OCI-LY7 (cell line): ENCODE results near the gene THSD7B. TPM values are rescaled to one million over a fixed set of nuclear protein-coding genes. Genes with fewer than 3 reads are reported as not detected.

ENCODE experiments used
- BruUV-seq: library from RNA; stranded (reverse); fragments of 400-500 nt; replicated peaks from 2 replicates; lab custom pipeline; 2021; lab: Mats Ljungman, UMichigan
- CTCF ChIA-PET: fragments of 300-600 bp; sonication (Branson Sonifier 250); formaldehyde crosslinking; loops from one replicate; lab custom pipeline; 2022; ENCODE audit warnings: antibody characterized with exemption; ENCODE audit not compliant: unreplicated experiment; lab: Charles Lee
- POLR2A ChIA-PET: fragments of 300-600 bp; sonication (Branson Sonifier 250); formaldehyde crosslinking; loops from one replicate; lab custom pipeline; 2022; ENCODE audit warnings: antibody characterized with exemption; lab: Charles Lee
- DNase-seq: peaks from one replicate; pipeline ENCODE4 v3.0.0-alpha.2; 2015; ENCODE audit warnings: low spot score
- H2AFZ ChIP-seq: fragments of 200-600 bp; sonication (generic), shearing (Covaris generic); 2 replicates; pipeline ENCODE4 v1.6.1; 2014; ENCODE audit warnings: mild to moderate bottlenecking, antibody characterized with exemption, low read length, moderate library complexity
- H3K27ac ChIP-seq: fragments of 200-600 bp; sonication (generic); 2 replicates; pipeline ENCODE4 v1.5.1; 2014; ENCODE audit warnings: mixed run types, low read depth, mild to moderate bottlenecking, moderate library complexity, low read length, inconsistent platforms; ENCODE audit not compliant: poor library complexity, severe bottlenecking
- H3K36me3 ChIP-seq: fragments of 200-600 bp; sonication (generic); 2 replicates; pipeline ENCODE4 v1.6.1; 2014; ENCODE audit warnings: mild to moderate bottlenecking, antibody characterized with exemption, low read length, moderate library complexity, mixed read lengths; ENCODE audit not compliant: insufficient read depth
- H3K4me1 ChIP-seq: fragments of 200-600 bp; sonication (generic); 2 replicates; pipeline ENCODE4 v1.5.1; 2014; ENCODE audit warnings: mild to moderate bottlenecking, low read length; ENCODE audit not compliant: insufficient read depth, poor library complexity, severe bottlenecking
- H3K4me2 ChIP-seq: fragments of 200-600 bp; sonication (generic); 2 replicates; pipeline ENCODE4 v1.6.1; 2014; ENCODE audit warnings: mild to moderate bottlenecking, low read length
- H3K4me3 ChIP-seq: fragments of 200-600 bp; sonication (generic); 2 replicates; pipeline ENCODE4 v1.5.1; 2014; ENCODE audit warnings: mild to moderate bottlenecking, low read depth, low read length; ENCODE audit not compliant: poor library complexity, severe bottlenecking
- H3K79me2 ChIP-seq: fragments of 200-600 bp; sonication (generic); 2 replicates; pipeline ENCODE4 v1.6.1; 2016; ENCODE audit warnings: low read depth, mild to moderate bottlenecking, low read length, moderate library complexity, mixed read lengths; ENCODE audit not compliant: insufficient read depth
- H3K9me2 ChIP-seq: fragments of 200-600 bp; sonication (generic); 2 replicates; pipeline ENCODE4 v1.6.1; 2016; ENCODE audit warnings: mild to moderate bottlenecking, low read length, mixed read lengths; ENCODE audit not compliant: insufficient read depth
- H3K9me3 ChIP-seq: fragments of 200-600 bp; sonication (generic); 2 replicates; pipeline ENCODE4 v1.6.1; 2014; ENCODE audit warnings: mild to moderate bottlenecking, mixed run types, low read length, mixed read lengths
- H4K20me1 ChIP-seq: fragments of 200-600 bp; sonication (generic); 2 replicates; pipeline ENCODE4 v1.6.1; 2014; ENCODE audit warnings: mild to moderate bottlenecking, antibody characterized with exemption, low read length, moderate library complexity, mixed read lengths; ENCODE audit not compliant: insufficient read depth
- EZH2phosphoT487 ChIP-seq: fragments of 200-600 bp; sonication (generic); IDR thresholded peaks from 2 replicates; pipeline ENCODE4 v1.6.1; 2018; ENCODE audit warnings: low read depth, borderline replicate concordance, mild to moderate bottlenecking, mixed run types, antibody characterized with exemption, low read length, moderate library complexity, mixed read lengths
- intact Hi-C: fragments of 100-400 bp; cut with micrococcal nuclease; formaldehyde crosslinking; loops from one replicate; pipeline ENCODE4 v1.10.0; 2022; ENCODE audit not compliant: unreplicated experiment
- total RNA-seq, 2 experiments: library from RNA; depleted of rRNA in 1 of 2; stranded (reverse); fragments of >200 nt in 1 of 2; shearing (Covaris generic) in 1 of 2; gene quantifications; 2 replicates each; pipeline ENCODE4 v1.2.3, GENCODE V29; 2014 to 2022
- TF ChIP-seq, protein P1 (sequence below): fragments of 200-600 bp; sonication (generic); conservative IDR thresholded peaks from 2 replicates; pipeline ENCODE4 v1.5.1; 2014; ENCODE audit warnings: mild to moderate bottlenecking, antibody characterized with exemption, low read length, moderate library complexity, mixed read lengths

THSD7B gene
- total RNA-seq, 2 experiments from 2014 or later = 1.8 TPM

DNA sequence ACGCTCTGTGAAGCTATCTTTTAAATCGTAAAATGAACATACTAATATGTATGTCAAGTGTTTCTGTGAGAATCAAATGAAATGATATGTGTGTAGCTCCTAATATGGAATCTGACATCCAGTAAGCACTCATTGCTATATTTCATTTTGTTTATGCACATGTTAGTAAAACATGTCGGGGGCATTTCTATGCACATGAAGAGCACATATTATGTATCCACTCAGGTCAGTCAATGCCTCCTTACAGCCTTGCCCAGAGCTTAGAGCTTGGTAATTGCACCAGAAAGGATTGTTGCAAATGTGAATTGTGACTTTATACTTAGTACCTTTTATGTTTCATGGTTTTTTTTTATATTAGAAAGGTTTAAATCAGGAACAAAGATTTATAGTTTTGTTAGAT is 735.3 kb downstream of the THSD7B start:
- ChIA-PET CTCF (no interaction called here), POLR2A (interaction anchor here (0.7 kb wide), 1 partner anchor 403 kb away, joined by 3 read pairs; no protein-coding TSS in a partner anchor)
- no peaks in the 10 kb centered on the region for H3K36me3 ChIP-seq
- no peak for TF ChIP-seq EZH2phosphoT487
- TF ChIP-seq, protein P1, sequence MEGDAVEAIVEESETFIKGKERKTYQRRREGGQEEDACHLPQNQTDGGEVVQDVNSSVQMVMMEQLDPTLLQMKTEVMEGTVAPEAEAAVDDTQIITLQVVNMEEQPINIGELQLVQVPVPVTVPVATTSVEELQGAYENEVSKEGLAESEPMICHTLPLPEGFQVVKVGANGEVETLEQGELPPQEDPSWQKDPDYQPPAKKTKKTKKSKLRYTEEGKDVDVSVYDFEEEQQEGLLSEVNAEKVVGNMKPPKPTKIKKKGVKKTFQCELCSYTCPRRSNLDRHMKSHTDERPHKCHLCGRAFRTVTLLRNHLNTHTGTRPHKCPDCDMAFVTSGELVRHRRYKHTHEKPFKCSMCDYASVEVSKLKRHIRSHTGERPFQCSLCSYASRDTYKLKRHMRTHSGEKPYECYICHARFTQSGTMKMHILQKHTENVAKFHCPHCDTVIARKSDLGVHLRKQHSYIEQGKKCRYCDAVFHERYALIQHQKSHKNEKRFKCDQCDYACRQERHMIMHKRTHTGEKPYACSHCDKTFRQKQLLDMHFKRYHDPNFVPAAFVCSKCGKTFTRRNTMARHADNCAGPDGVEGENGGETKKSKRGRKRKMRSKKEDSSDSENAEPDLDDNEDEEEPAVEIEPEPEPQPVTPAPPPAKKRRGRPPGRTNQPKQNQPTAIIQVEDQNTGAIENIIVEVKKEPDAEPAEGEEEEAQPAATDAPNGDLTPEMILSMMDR = no peak
- no TSS peak for BruUV-seq
- DNase-seq = no peak
- no peak overlapping the region for H2AFZ ChIP-seq
- no peaks in the 10 kb centered on the region for H3K9me2 ChIP-seq
- no peak overlapping the region for H3K4me3 ChIP-seq
- H3K79me2 ChIP-seq = no peaks in the 10 kb centered on the region
- H3K4me1 ChIP-seq = no peaks in the 10 kb centered on the region
- no peak overlapping the region for H3K27ac ChIP-seq
- H3K4me2 ChIP-seq = no peak overlapping the region
- no peaks in the 10 kb centered on the region for H3K9me3 ChIP-seq
- intact Hi-C loops = no loop called here
- H4K20me1 ChIP-seq = no peaks in the 10 kb centered on the region

DNA sequence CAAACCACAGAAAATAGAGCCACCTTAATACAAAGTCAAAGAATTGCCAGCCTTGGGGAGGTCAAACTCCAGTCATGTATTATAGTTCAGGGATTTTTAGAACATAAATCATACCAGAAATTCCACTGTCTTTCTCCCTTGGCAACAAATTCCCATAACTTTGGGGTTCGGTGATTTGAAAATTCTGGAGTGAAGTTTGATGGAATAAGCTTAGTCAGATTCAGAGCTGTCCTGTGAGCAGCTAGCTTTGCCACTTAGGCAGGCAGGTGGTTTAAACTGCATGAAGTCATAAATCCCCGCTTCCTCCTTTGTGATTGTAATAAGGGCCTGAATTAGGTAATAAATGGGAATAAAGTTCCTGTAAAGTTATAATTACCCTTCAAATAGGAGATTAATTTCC is 741.9 kb downstream of the THSD7B start:
- H2AFZ ChIP-seq = no peak overlapping the region
- intact Hi-C loops = no loop called here
- H3K4me3 ChIP-seq = no peak overlapping the region
- ChIA-PET CTCF (no interaction called here), POLR2A (no interaction called here)
- H3K27ac ChIP-seq = no peak overlapping the region
- DNase-seq = no peak
- H3K4me2 ChIP-seq = no peak overlapping the region
- TF ChIP-seq, protein P1 = no peak
- no peak for TF ChIP-seq EZH2phosphoT487
- H3K36me3 ChIP-seq = no peaks in the 10 kb centered on the region
- BruUV-seq = no TSS peak
- no peaks in the 10 kb centered on the region for H3K9me2 ChIP-seq
- H3K4me1 ChIP-seq = no peaks in the 10 kb centered on the region
- H3K9me3 ChIP-seq = no peaks in the 10 kb centered on the region
- H3K79me2 ChIP-seq = no peaks in the 10 kb centered on the region
- no peaks in the 10 kb centered on the region for H4K20me1 ChIP-seq

DNA sequence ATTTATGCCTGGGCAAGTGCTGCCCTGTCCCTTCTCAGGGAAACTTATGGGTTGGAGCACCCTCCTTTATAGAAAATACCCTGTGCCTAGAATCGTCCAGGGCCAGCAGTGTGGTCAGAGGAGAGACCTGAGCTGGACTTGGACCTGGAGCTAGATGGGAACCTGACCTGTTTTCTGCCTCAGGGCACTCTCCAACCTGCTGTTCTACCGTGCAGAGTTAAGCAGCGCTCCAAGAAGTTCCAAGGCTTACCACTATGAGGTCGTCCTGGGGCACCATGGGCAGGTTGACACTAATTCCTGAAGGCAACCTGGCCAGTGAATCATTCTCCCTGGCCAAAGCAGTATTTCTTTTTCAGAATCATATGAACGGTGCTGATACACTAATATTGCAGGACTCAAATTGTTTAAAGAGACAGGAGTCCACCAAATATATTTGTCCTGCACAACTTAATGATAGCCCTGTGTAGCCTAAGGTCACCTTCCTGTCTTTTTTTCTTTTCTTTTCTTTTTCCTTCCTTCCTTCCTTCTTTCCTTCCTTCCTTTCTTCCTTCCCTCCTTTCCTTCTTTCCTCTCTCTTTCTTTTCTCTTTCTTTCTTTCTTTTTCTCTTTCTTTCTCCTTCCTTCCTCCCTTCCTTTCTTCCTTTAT is 743.5 kb downstream of the THSD7B start:
- ChIA-PET CTCF (no interaction called here), POLR2A (no interaction called here)
- H4K20me1 ChIP-seq = no peaks in the 10 kb centered on the region
- no peak overlapping the region for H3K27ac ChIP-seq
- H3K4me3 ChIP-seq = no peak overlapping the region
- TF ChIP-seq EZH2phosphoT487 = no peak
- TF ChIP-seq, protein P1 = no peak
- no peaks in the 10 kb centered on the region for H3K9me2 ChIP-seq
- no TSS peak for BruUV-seq
- intact Hi-C loops = no loop called here
- H3K4me2 ChIP-seq = no peak overlapping the region
- no peak overlapping the region for H2AFZ ChIP-seq
- DNase-seq = no peak
- H3K9me3 ChIP-seq = no peaks in the 10 kb centered on the region
- H3K36me3 ChIP-seq = no peaks in the 10 kb centered on the region
- H3K79me2 ChIP-seq = no peaks in the 10 kb centered on the region
- H3K4me1 ChIP-seq = no peaks in the 10 kb centered on the region
